GM12892 (cell line): ENCODE measurements around the gene TMEM51.

Experiments used
- POLR2A ChIP-seq: IDR thresholded peaks from 2 replicates; pipeline ENCODE4 v1.6.1; 2011; ENCODE audit warnings: low read depth, low read length, control low read depth
- POLR2AphosphoS5 ChIP-seq: IDR thresholded peaks from 2 replicates; pipeline ENCODE4 v1.6.1; 2011; ENCODE audit warnings: low read depth, low read length, control low read depth
- TAF1 ChIP-seq: IDR thresholded peaks from 2 replicates; pipeline ENCODE4 v1.6.1; 2011; ENCODE audit warnings: low read depth, mild to moderate bottlenecking, control low read depth, low read length, borderline replicate concordance

GRCh38 chr1:15236746-15237145 is 83.2 kb downstream of the TMEM51 start:
- TF ChIP-seq POLR2AphosphoS5 (no peak), POLR2A (no peak), TAF1 (no peak)
